Kidney (tissue), 14 donors: ENCODE measurements around the gene PF4V1. TPM values are rescaled to one million over a fixed set of nuclear protein-coding genes. Genes with fewer than 3 reads are reported as not detected.

Experiments
- DNase-seq, 5 donors: peaks; one replicate each; pipeline ENCODE4 v3.0.0-alpha.2; 2013 to 2020
- FAIRE-seq: peaks from 2 replicates; lab custom pipeline; 2012; peaks lifted over from hg19 to GRCh38; lab: Jason Lieb, UNC
- H3K27ac ChIP-seq, 2 donors: one replicate each; pipeline ENCODE4 v1.7.0; 2013; ENCODE audit warnings: low read depth in 2 of 2, low read length in 2 of 2, inconsistent platforms in 1 of 2
- H3K27me3 ChIP-seq: one replicate; pipeline ENCODE4 v1.7.1; 2013; ENCODE audit warnings: low read length, inconsistent platforms; ENCODE audit not compliant: control insufficient read depth, insufficient read depth
- H3K36me3 ChIP-seq, 3 donors: one replicate each; pipeline versions ENCODE4 v1.7.0 to v1.7.1; 2013; ENCODE audit warnings: low read length in 3 of 3, control low read depth in 1 of 3, inconsistent platforms in 1 of 3; ENCODE audit not compliant: insufficient read depth in 3 of 3, control insufficient read depth in 2 of 3
- H3K4me1 ChIP-seq, 3 donors: one replicate each; pipeline versions ENCODE4 v1.7.0 to v1.7.1; 2013; ENCODE audit warnings: low read length in 3 of 3, inconsistent platforms in 1 of 3, low read depth in 1 of 3; ENCODE audit not compliant: control insufficient read depth in 2 of 3, insufficient read depth in 2 of 3
- H3K4me3 ChIP-seq, 3 donors: one replicate each; pipeline versions ENCODE4 v1.7.0 to v1.8.1; 2013; ENCODE audit warnings: low read length in 3 of 3, control low read depth in 1 of 3, inconsistent platforms in 1 of 3
- H3K9ac ChIP-seq, 3 donors: one replicate each; pipeline versions ENCODE4 v1.7.0 to v1.7.1; 2013; ENCODE audit warnings: low read length in 3 of 3, control low read depth in 1 of 3, inconsistent platforms in 1 of 3
- H3K9me3 ChIP-seq, 3 donors: one replicate each; pipeline versions ENCODE4 v1.7.0 to v1.7.1; 2013; ENCODE audit warnings: low read length in 3 of 3, control low read depth in 1 of 3, inconsistent platforms in 1 of 3; ENCODE audit not compliant: control insufficient read depth in 2 of 3, insufficient read depth in 1 of 3
- CTCF ChIP-seq: IDR thresholded peaks from 3 replicates; pipeline ENCODE4 v1.5.1; 2012; ENCODE audit warnings: mild to moderate bottlenecking, moderate library complexity, borderline replicate concordance; ENCODE audit not compliant: insufficient read depth; ENCODE audit errors: extremely low read depth
- intact Hi-C: fragments of 100-400 bp; cut with DNase I; formaldehyde crosslinking; loops from one replicate; pipeline ENCODE4 v1.11.1; 2022
- polyA plus RNA-seq: library from polyadenylated mRNA; stranded (reverse); fragments of 350-450 nt; fragmentation: Illumina TruSeq; extraction: RNeasy Lipid Tissue Mini Kit (QIAGEN cat#74804); gene quantifications from one replicate; pipeline ENCODE4 v1.2.3, GENCODE V29; 2014; ENCODE audit warnings: low read depth, low replicate concordance; ENCODE audit not compliant: insufficient read depth
- total RNA-seq: library from RNA; stranded (reverse); fragmentation: NEBNext Ultra II Directional; extraction: Animal tissue kit (Norgen Biotek cat#: 25700); gene quantifications from one replicate; pipeline ENCODE4 v1.2.1, GENCODE V29; 2021
- donor health status: control.
- donor health status: control.
- donor health status: control.
- donor health status: control.
- donor health status: control.
- donor health status: DM: yes; HTN: yes; CAD: no.
- donor health status: Normal renal cell carcinoma (clear cell type).

The PF4V1 gene
- total and polyA plus RNA-seq, 2 donors from 2014 or later: 1.0 TPM; not detected in 1

- Histone ChIP-seq H3K27ac (no peak overlapping the region), H3K9ac (no peak overlapping the region), H3K9me3 (no peaks in the 10 kb centered on the region), H3K27me3 (no peaks in the 10 kb centered on the region), H3K36me3 (no peaks in the 10 kb centered on the region), H3K4me3 (no peak overlapping the region), H3K4me1 (no peaks in the 10 kb centered on the region)
- FAIRE-seq: no peak
- no peak for TF ChIP-seq CTCF
- no peak for DNase-seq
- intact Hi-C loops: no loop called here
These were observed 29.3 kb upstream of the PF4V1 start for GRCh38 chr4:73823760-73824159.

- TF ChIP-seq CTCF: no peak
- no peak overlapping the region for H3K4me3 ChIP-seq
- no peak for DNase-seq
- H3K27ac ChIP-seq: no peak overlapping the region
- no peaks in the 10 kb centered on the region for H3K36me3 ChIP-seq
- no peaks in the 10 kb centered on the region for H3K9me3 ChIP-seq
- H3K27me3 ChIP-seq: no peaks in the 10 kb centered on the region
- no peak overlapping the region for H3K9ac ChIP-seq
- no peak for FAIRE-seq
- H3K4me1 ChIP-seq: no peaks in the 10 kb centered on the region
- intact Hi-C loops: no loop called here
These were observed 24.1 kb upstream of the PF4V1 start for GRCh38 chr4:73828956-73829355.

GRCh38 chr4:73831569-73831968 is 21.5 kb upstream of the PF4V1 start:
- no peak for TF ChIP-seq CTCF
- no peaks in the 10 kb centered on the region for H3K9me3 ChIP-seq
- DNase-seq: no peak
- no peak overlapping the region for H3K9ac ChIP-seq
- no peak overlapping the region for H3K4me3 ChIP-seq
- intact Hi-C loops: no loop called here
- H3K4me1 ChIP-seq: no peaks in the 10 kb centered on the region
- no peaks in the 10 kb centered on the region for H3K36me3 ChIP-seq
- H3K27me3 ChIP-seq: no peaks in the 10 kb centered on the region
- no peak overlapping the region for H3K27ac ChIP-seq
- FAIRE-seq: no peak

- DNase-seq (no peak), FAIRE-seq (no peak)
- Histone ChIP-seq H3K9ac (no peak overlapping the region), H3K27ac (no peak overlapping the region), H3K4me1 (no peaks in the 10 kb centered on the region), H3K36me3 (no peaks in the 10 kb centered on the region), H3K27me3 (no peaks in the 10 kb centered on the region), H3K9me3 (no peaks in the 10 kb centered on the region), H3K4me3 (no peak overlapping the region)
- TF ChIP-seq CTCF: no peak
- intact Hi-C loops: no loop called here
These were observed 20.4 kb upstream of the PF4V1 start for GRCh38 chr4:73832651-73833237.
